OCI-LY7 (cell line): ENCODE results near the gene CRYGN. TPM values are rescaled to one million over a fixed set of nuclear protein-coding genes. Genes with fewer than 3 reads are reported as not detected.

Experiments used
- BruUV-seq: library from RNA; stranded (reverse); fragments of 400-500 nt; replicated peaks from 2 replicates; lab custom pipeline; 2021; lab: Mats Ljungman, UMichigan
- CTCF ChIA-PET: fragments of 300-600 bp; sonication (Branson Sonifier 250); formaldehyde crosslinking; loops from one replicate; lab custom pipeline; 2022; ENCODE audit warnings: antibody characterized with exemption; ENCODE audit not compliant: unreplicated experiment; lab: Charles Lee
- POLR2A ChIA-PET: fragments of 300-600 bp; sonication (Branson Sonifier 250); formaldehyde crosslinking; loops from one replicate; lab custom pipeline; 2022; ENCODE audit warnings: antibody characterized with exemption; lab: Charles Lee
- DNase-seq: peaks from one replicate; pipeline ENCODE4 v3.0.0-alpha.2; 2015; ENCODE audit warnings: low spot score
- H2AFZ ChIP-seq: fragments of 200-600 bp; sonication (generic), shearing (Covaris generic); 2 replicates; pipeline ENCODE4 v1.6.1; 2014; ENCODE audit warnings: mild to moderate bottlenecking, antibody characterized with exemption, low read length, moderate library complexity
- H3K27ac ChIP-seq: fragments of 200-600 bp; sonication (generic); 2 replicates; pipeline ENCODE4 v1.5.1; 2014; ENCODE audit warnings: mixed run types, low read depth, mild to moderate bottlenecking, moderate library complexity, low read length, inconsistent platforms; ENCODE audit not compliant: poor library complexity, severe bottlenecking
- H3K36me3 ChIP-seq: fragments of 200-600 bp; sonication (generic); 2 replicates; pipeline ENCODE4 v1.6.1; 2014; ENCODE audit warnings: mild to moderate bottlenecking, antibody characterized with exemption, low read length, moderate library complexity, mixed read lengths; ENCODE audit not compliant: insufficient read depth
- H3K4me1 ChIP-seq: fragments of 200-600 bp; sonication (generic); 2 replicates; pipeline ENCODE4 v1.5.1; 2014; ENCODE audit warnings: mild to moderate bottlenecking, low read length; ENCODE audit not compliant: insufficient read depth, poor library complexity, severe bottlenecking
- H3K4me2 ChIP-seq: fragments of 200-600 bp; sonication (generic); 2 replicates; pipeline ENCODE4 v1.6.1; 2014; ENCODE audit warnings: mild to moderate bottlenecking, low read length
- H3K4me3 ChIP-seq: fragments of 200-600 bp; sonication (generic); 2 replicates; pipeline ENCODE4 v1.5.1; 2014; ENCODE audit warnings: mild to moderate bottlenecking, low read depth, low read length; ENCODE audit not compliant: poor library complexity, severe bottlenecking
- H3K79me2 ChIP-seq: fragments of 200-600 bp; sonication (generic); 2 replicates; pipeline ENCODE4 v1.6.1; 2016; ENCODE audit warnings: low read depth, mild to moderate bottlenecking, low read length, moderate library complexity, mixed read lengths; ENCODE audit not compliant: insufficient read depth
- H3K9me2 ChIP-seq: fragments of 200-600 bp; sonication (generic); 2 replicates; pipeline ENCODE4 v1.6.1; 2016; ENCODE audit warnings: mild to moderate bottlenecking, low read length, mixed read lengths; ENCODE audit not compliant: insufficient read depth
- H3K9me3 ChIP-seq: fragments of 200-600 bp; sonication (generic); 2 replicates; pipeline ENCODE4 v1.6.1; 2014; ENCODE audit warnings: mild to moderate bottlenecking, mixed run types, low read length, mixed read lengths
- H4K20me1 ChIP-seq: fragments of 200-600 bp; sonication (generic); 2 replicates; pipeline ENCODE4 v1.6.1; 2014; ENCODE audit warnings: mild to moderate bottlenecking, antibody characterized with exemption, low read length, moderate library complexity, mixed read lengths; ENCODE audit not compliant: insufficient read depth
- EZH2phosphoT487 ChIP-seq: fragments of 200-600 bp; sonication (generic); IDR thresholded peaks from 2 replicates; pipeline ENCODE4 v1.6.1; 2018; ENCODE audit warnings: low read depth, borderline replicate concordance, mild to moderate bottlenecking, mixed run types, antibody characterized with exemption, low read length, moderate library complexity, mixed read lengths
- intact Hi-C: fragments of 100-400 bp; cut with micrococcal nuclease; formaldehyde crosslinking; loops from one replicate; pipeline ENCODE4 v1.10.0; 2022; ENCODE audit not compliant: unreplicated experiment
- total RNA-seq, 2 experiments: library from RNA; depleted of rRNA in 1 of 2; stranded (reverse); fragments of >200 nt in 1 of 2; shearing (Covaris generic) in 1 of 2; gene quantifications; 2 replicates each; pipeline ENCODE4 v1.2.3, GENCODE V29; 2014 to 2022
- TF ChIP-seq, protein P1 (sequence below): fragments of 200-600 bp; sonication (generic); conservative IDR thresholded peaks from 2 replicates; pipeline ENCODE4 v1.5.1; 2014; ENCODE audit warnings: mild to moderate bottlenecking, antibody characterized with exemption, low read length, moderate library complexity, mixed read lengths

CRYGN gene
- total RNA-seq, 2 experiments from 2014 or later: 0.09 TPM; not detected in 1

- Histone ChIP-seq H3K9me3 (peaks cover 17% of the 10 kb centered on the region), H3K79me2 (no peaks in the 10 kb centered on the region), H3K4me2 (no peak overlapping the region), H4K20me1 (no peaks in the 10 kb centered on the region), H3K9me2 (no peaks in the 10 kb centered on the region), H3K27ac (no peak overlapping the region), H2AFZ (no peak overlapping the region), H3K36me3 (peaks cover 28% of the 10 kb centered on the region), H3K4me1 (no peaks in the 10 kb centered on the region), H3K4me3 (no peak overlapping the region)
- ChIA-PET POLR2A (interaction anchor here (0.6 kb wide), 1 partner anchor 221 kb away, joined by 3 read pairs; no protein-coding TSS in a partner anchor), CTCF (no interaction called here)
- intact Hi-C loops: no loop called here
- TF ChIP-seq EZH2phosphoT487: no peak
- TF ChIP-seq, protein P1, sequence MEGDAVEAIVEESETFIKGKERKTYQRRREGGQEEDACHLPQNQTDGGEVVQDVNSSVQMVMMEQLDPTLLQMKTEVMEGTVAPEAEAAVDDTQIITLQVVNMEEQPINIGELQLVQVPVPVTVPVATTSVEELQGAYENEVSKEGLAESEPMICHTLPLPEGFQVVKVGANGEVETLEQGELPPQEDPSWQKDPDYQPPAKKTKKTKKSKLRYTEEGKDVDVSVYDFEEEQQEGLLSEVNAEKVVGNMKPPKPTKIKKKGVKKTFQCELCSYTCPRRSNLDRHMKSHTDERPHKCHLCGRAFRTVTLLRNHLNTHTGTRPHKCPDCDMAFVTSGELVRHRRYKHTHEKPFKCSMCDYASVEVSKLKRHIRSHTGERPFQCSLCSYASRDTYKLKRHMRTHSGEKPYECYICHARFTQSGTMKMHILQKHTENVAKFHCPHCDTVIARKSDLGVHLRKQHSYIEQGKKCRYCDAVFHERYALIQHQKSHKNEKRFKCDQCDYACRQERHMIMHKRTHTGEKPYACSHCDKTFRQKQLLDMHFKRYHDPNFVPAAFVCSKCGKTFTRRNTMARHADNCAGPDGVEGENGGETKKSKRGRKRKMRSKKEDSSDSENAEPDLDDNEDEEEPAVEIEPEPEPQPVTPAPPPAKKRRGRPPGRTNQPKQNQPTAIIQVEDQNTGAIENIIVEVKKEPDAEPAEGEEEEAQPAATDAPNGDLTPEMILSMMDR: no peak
- DNase-seq: no peak
- no TSS peak for BruUV-seq
Measured at GRCh38 chr7:151460474-151460855, 20.5 kb upstream of the CRYGN start.

DNA sequence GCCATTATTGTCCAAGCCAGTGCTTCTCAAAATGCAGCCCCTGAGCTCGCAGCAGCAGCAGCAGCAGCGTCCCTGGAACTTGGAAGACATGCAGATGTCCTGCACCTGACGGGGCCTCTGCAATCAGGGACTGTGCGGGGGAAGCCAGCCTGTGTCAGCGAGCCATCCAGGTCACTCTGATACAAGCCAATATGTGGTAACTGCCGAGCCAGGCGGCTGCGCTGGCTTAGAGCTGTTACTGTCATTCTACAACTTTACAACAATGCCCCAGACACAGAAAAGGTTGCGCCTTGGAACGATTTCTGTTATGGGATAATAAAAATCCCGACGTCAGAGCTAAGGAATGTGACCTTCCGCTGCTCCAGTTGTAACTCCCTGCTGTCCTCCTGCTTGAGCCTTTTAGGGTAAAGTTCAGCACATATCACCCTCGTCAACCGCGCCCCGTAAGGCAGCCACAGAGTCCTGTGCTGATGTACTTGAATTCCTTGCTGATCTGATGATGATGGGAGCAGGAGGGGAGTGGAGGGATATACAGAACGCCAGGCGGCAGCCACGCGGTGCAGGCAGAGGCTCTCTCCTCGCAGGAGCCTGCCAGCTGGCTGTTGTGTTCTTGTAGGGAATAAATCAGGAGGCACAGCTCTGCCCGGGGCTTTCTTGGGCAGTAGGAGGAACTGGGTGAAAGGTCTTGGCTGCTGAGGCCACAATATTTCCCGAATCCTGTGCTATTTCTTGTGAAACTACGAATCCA, 20.0 kb upstream of the CRYGN start:
- Histone ChIP-seq H3K4me2 (no peak overlapping the region), H3K9me3 (peaks cover 17% of the 10 kb centered on the region), H3K9me2 (no peaks in the 10 kb centered on the region), H3K4me1 (no peaks in the 10 kb centered on the region), H3K4me3 (no peak overlapping the region), H3K27ac (no peak overlapping the region), H3K79me2 (no peaks in the 10 kb centered on the region), H2AFZ (no peak overlapping the region), H3K36me3 (peaks cover 22% of the 10 kb centered on the region), H4K20me1 (no peaks in the 10 kb centered on the region)
- intact Hi-C loops: no loop called here
- TF ChIP-seq, protein P1: no peak
- no peak for TF ChIP-seq EZH2phosphoT487
- ChIA-PET CTCF (no interaction called here), POLR2A (interaction anchor here (0.6 kb wide), 1 partner anchor 221 kb away, joined by 3 read pairs; no protein-coding TSS in a partner anchor)
- no peak for DNase-seq
- no TSS peak for BruUV-seq

DNA sequence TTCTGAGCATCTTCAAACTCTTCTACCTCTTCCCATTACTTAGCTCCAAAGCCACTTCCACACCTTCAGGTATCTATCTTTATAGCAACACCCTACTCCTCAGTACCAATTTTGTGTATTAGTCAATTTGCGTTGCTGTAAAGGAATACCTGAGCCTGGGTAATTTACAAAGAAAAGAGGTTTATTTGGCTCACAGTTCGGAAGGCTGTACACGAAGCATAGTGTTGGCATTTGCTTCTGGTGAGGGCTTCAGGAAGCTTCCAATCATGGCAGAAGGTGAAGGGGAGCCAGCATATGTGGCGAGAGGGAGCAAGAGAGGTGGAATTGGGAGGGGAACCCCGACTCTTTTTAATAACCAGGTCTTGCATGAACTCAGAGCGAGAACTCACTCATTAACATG, 17.6 kb upstream of the CRYGN start:
- no peak overlapping the region for H3K27ac ChIP-seq
- H3K4me1 ChIP-seq: no peaks in the 10 kb centered on the region
- H3K9me3 ChIP-seq: peaks cover 3% of the 10 kb centered on the region
- no peak overlapping the region for H3K4me2 ChIP-seq
- intact Hi-C loops: no loop called here
- DNase-seq: no peak
- no peak overlapping the region for H2AFZ ChIP-seq
- no peaks in the 10 kb centered on the region for H4K20me1 ChIP-seq
- no peaks in the 10 kb centered on the region for H3K79me2 ChIP-seq
- no peaks in the 10 kb centered on the region for H3K36me3 ChIP-seq
- ChIA-PET POLR2A (no interaction called here), CTCF (no interaction called here)
- H3K9me2 ChIP-seq: no peaks in the 10 kb centered on the region
- TF ChIP-seq EZH2phosphoT487: no peak
- TF ChIP-seq, protein P1: no peak
- no peak overlapping the region for H3K4me3 ChIP-seq
- no TSS peak for BruUV-seq
